GM18870 (cell line): ENCODE measurements around the gene RNF214.

Source experiments
- ATAC-seq: cut with Tn5 transposase; IDR thresholded peaks from one replicate; pipeline ENCODE4 v1.9.1; 2021; ENCODE audit warnings: moderate library complexity; ENCODE audit not compliant: unreplicated experiment

Gene RNF214

DNA sequence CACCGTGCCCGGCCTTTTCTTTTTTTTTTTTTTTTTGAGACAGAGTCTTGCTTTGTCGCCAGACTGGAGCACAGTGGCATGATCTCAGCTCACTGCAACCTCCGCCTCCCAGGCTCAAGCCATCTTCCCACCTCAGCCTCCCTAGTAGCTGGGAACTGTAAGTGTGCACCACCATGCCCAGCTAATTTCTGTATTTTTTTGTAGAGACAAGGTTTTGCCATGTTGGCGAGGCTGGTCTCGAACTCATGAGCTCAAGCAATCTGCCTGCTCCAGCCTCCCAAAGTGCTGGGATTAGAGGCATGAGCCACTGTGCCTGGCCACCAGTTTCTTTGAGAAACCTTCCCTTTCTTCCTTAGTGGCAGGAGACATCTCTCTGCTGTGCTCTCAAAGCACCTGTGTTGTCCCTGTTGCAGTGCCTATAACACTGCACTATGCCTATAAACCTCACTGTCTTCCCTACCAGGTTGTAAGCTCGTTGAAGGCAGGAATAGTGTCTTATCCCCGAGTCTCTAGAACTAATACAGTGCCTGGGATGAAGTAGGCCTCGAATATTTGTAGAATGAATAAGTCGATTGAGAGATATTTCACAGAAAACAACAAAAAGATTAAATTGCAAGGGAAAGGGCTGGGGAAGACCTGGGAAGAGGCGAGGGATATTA lies 19.6 kb upstream of the RNF214 start:
- no peak for ATAC-seq

DNA sequence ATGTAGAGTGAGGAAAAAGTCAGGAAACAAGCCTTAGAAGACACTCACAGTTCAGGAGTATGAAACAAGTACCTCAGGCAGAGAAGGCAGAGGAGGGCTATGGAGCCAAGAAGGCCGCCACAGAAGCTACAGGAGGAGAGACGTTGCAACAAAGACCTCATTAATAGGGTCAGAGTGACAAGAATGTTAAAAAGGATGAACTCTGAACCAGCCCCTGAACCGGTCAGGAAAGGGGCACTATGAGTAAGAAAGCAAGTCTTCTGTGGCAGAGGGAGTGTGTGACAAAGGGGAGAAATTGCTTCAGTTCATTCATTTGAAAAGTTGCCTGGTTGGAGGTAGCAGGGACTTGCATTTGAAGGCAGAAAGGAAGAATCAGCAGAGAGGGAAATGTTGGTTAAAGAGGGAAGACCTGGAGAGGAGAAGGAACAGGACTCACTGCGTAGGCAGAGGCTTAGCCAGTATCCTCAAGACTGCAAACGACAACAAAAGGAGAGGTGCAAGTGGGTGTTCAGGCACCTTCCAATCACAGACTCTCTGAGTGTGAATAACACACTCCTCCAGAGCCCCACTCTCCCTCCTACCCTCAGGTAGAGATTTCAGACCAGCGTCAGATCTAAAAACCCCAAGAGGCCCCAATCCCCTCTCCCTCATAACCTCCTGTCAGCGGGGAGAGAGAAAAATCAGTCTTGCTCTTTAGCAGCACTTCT lies 17.9 kb upstream of the RNF214 start:
- ATAC-seq, result no peak

DNA sequence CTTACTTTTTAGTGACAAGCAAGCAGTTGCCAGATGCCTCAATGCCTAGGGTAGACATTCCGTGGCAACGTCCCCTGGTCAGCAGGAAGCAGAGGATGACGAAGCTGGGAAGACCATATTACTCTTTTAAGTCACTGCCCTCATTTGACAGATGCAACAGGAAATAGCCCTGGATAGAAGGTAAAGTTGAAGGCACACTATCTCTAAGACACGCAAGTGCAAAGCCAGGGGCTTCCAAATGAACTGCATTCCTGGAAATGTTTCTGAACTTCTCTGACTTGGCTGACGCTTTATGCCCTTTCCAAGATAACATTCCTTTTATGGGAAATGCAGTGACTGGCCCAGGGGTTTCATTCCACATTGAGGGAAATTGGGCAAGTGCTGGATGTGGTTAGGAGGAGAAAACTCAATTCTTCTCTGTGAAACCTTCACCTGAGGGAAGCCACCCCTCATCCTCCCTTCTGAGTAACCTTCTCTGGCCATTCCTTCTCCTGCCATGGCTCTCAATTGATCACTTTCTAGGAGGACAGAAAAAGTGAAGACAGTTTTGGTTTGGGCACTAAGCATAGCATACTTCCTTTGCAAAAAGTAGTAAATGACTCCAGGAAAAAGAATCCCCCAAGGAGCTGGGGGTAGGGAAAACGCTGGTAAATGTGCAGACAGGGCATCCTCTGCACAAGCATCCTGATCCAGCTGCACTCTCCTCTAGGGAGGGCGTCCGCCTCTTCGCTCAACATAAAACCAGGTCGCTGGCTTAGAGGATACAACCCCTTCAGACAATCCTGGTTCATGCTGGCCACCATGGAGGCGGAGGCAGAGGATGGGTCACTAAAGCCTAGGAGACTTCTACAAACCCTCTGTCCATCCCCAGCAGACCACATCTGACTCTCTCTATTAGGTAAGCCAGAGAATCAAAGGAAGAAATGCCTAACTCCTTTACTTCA lies 15.1 kb upstream of the RNF214 start:
- ATAC-seq, result no peak

DNA sequence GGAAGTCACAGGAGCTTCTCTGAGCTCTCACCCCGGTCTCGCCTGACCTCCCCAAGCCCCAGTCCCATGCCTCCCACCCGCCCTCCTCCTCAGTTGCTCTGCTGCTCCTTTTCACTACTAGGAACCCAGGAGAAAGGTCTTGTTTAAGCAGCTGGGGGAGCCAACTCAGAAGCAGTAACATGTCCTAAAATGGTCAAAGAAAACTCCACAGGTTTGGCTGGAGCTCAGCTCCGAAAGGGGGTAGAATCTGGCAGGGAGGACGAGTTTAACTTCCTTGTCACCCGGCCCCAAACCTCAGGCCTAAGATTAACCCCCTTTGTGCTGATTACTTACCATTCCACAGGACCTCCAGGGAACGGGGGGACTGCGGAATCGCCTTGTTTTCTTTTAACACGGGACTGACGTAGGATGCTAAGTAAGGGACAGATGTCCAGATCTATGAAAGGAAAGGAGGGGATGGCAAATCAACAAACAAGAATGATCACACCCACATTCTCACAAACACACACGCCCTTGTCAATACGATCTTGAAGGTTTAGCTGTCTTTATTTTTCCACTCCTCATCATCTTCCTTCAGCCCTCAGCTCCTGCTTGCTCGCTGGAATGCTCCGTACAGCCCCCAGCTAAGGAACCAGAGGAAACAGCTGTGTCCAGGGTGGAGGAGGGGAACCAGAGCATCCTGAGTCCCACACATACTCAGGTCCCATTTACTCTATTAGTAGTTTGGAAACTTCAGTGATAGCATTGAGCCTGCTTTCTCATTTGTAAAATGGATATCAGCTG lies 14.1 kb upstream of the RNF214 start:
- no peak for ATAC-seq

DNA sequence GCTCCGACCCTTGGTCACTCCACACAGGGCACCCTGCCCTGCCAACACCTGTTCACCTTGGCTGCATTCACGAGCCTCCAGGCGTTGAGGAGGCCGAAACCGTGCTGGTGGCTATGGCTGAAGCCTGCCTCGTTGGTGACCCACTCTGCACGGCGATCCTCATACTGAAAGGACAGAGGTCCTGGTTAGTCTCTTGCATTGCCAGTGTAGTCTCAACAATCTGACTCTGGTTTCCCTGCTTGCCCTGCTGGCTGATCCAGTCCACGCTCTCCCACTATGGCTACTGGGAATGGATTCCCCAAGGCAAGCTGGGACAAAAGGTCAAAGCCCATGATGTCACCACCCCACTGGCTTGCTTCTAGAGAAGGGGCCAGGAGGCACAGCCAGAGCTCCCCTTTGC lies 13.5 kb upstream of the RNF214 start:
- no peak for ATAC-seq

DNA sequence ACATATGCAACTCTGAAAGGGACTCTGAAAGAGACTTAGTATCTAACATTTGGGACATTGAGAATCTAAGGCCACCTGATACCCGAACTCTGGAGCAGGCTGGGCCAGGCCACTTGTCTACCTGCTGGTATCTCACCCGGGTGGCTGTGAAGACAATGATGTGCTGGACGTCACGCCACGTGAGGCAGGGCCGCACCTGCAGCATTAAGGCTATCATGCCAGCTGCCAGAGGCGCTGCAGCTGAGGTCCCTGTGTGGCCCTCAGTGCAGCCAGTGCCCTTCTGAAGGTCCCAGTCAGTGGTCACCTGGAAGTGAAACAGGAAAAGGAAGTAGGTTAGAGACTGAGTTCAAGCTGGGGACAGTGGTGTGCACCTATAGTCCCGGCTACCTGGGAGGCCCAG lies 13.0 kb upstream of the RNF214 start:
- ATAC-seq, result no peak

DNA sequence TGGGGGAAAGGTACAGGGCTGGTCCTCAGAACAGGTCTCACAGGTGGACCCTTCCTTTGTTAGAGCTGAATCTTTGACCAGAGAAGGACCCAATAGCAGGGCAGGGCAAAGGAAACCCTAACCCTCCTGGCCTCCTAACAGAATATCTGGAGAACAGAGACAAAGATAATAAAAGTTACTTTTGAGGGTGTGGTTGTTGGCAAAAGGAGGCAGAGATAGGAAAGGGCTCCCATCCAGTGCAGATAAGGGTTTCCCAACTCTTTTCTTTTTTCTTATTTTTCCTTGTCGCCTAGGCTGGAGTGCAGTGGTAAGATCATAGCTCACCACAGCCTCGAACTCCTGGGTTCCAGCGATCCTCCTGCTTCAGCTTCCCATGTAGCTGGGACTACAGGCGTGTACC lies 12.5 kb upstream of the RNF214 start:
- no peak for ATAC-seq

DNA sequence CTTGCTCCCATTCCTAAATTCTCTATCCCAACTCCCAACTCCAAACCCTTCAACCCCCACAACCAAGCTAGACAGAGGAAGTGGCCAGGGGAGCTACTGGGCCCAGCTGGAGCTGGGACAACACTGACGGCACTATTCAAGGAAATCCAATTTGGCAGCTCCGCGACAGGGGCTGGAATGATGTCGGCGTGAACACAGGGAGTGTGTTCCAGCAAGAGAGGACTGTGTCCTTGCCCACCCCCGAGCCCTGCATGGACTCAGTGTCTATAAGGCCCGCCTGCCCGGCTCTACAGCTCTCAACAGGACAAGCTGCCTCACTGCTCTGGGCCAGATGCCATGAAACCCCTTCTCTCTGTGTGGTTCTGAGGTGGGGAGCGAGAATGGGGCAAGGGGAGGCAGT lies 11.9 kb upstream of the RNF214 start:
- ATAC-seq, result no peak

DNA sequence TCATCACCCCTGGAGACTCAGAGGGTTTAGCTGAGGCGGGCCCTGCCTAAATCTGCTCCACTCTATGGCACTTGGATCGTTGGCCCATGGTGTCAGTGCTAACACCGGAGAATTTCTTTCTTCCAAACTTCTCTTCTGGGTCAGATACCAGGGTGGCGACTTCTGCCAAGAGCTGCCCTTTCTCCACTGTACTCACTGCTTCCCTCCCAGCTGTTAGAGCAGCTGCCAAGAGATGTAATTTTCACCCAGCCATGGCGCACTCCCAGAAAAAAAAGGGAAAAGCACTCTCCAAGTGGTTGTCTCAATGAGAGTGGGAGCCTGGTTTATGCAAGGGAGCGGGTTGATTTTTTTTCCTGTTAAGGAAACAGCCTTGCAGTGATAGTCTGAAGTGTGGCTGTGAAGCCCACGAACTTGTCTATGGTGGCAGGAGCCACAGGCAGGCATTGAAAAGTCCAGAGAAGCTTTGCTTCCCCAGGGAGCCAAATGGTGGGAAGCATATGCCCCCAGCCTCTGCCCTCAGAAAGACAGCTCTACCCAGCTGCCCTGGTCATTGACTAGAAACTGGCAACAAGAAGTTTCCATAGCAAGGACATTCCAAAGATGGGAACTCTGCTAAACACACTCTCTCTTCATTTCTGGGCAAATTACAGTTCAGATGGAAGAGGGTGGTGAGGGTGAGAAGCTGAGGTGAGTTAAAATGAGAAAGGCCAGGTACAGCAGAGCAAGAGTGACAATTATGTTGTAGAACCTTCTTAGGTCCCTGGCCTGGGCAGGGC lies 11.3 kb upstream of the RNF214 start:
- no peak for ATAC-seq

DNA sequence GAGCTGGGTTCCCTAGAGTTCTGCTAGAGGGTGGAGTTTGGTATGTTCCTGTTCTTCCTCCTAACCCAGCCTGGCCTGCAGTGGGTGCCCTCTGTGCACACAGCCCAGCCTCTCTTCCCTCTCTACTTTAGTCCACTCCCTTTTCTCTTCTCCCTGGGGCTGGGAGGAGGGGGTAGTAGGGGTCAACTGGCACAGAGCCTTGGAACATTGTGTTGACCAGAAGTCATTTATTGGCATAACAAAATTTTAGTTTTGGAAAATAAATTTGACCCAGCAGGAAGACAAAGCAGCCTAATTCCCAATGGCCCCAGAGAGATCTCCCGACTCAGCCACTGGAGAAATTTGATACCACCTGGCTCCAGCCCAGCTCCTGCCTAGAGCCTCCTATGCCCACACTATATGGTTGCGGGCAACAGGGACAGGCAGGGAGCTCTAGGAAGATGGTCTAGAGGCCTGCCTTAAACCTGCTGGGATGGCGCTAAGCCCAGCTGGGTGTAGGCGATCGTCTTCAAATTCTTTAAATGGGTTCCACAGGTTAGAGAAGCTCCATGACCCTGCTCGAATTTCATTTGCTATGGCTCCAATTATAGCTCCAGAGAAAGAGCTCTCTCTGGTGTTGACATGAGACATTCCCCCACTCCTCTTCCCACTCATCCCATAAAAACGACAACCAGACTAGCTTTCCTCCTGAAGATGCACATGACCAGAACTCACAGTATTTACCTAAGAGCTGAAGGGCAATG lies 10.5 kb upstream of the RNF214 start:
- ATAC-seq, result no peak

DNA sequence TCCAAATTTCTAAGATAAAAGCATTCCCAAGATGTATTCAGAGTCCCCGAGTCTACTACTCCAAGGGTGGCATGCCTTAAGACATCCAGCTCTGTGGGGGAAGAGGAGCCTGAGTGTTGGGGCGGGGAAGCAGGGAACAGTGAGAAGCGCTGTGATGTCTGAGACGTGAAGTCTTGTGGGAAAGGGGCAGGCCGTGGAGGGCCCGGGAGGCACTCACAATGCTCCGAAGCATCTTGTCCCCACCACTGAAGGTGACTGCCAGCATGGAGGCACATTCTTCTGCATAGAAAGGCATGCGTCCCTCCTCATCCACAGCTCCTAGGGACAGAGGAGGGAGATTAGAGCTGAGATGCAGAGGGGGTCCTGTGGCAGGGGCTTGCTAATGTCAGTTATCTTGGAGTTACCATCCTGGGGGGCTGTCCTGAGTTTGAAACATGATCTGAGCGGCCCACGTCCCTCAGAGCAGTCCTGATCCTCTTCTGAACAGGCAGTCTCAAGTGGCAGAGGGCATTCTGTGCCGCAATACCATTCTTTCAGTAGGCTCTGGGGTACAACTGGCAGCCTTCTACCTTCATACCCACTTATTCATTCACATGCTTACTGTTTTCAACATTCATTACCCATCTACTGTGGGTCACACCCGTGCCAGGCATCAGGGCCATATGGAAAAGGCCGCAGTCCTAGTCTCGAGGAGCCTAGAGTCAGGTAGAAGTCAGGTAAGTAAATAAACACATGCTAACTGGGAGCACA lies 9.3 kb upstream of the RNF214 start:
- no peak for ATAC-seq

DNA sequence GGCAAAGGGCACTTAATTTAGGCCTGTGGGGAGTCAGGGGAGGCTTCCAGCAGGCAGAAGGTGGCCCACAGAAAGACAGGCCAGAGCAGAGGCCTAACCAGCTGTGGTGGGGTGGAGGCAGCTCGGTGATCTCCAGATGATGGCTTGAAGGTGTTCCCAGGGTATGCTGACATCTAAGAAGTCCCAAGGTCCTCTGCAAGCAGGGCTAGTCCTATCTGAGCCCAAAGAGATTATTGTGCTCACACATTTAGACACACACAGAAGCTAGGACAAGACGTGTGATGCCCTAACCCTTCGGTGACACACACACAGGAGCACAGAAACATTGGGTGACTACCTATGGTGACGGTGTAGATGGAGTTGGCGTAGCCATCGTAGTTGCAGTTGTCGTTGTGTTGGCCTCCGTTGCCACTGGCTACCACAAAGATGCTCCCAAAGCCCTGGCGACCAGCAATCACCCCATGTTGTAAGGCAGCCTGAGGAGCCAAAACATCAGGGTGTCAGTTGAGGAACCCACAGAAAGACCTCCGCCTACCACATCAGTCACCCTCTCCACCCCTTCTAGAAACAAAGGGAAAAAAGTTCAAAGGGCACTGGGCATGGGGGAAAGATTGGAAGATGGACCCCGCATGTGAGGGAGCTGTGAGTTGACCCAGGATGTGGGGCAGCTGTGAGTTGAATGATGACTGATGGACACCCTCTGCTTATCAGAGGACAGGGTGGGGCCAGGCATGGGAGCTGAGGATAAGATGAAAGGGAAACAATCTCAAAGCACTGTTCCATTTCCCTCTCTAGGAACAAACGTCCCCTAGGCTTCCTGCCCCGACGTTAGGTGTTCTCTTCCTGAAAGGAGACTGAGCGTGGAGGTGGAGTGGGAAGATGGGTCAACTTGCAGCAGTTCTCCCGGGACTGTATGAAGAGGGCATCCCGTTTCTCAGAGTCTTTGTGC lies 8.5 kb upstream of the RNF214 start:
- ATAC-seq, result no peak

DNA sequence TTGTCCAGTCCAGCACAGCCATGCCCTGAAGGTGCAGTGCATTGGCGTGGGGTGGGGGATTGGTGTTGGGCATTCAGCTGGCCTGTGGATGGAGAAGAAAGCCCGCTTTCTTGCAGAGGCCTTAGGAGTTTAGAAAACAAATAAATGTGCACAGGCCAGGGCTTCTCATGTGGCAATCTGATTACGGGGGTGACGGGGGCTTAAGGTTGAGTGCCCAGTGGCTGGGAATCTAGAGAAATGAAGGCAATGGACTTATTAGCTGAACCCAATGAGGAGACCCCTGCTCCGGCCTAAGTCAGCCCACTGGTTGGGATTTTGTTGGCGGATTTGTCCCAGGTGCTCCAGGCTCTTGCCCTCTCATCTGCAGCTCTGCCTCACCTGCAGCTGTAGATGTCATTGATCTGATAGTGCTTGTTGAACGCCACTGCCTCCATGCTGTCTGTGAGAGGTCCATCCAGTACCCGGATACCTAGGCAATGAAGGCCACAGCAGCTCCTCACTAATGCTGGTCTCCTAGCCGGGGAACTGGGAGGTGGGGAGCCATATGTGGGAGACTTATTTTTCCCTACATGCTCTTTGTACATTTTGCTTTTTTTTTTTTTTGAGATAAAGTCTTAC lies 6.8 kb upstream of the RNF214 start:
- no peak for ATAC-seq

DNA sequence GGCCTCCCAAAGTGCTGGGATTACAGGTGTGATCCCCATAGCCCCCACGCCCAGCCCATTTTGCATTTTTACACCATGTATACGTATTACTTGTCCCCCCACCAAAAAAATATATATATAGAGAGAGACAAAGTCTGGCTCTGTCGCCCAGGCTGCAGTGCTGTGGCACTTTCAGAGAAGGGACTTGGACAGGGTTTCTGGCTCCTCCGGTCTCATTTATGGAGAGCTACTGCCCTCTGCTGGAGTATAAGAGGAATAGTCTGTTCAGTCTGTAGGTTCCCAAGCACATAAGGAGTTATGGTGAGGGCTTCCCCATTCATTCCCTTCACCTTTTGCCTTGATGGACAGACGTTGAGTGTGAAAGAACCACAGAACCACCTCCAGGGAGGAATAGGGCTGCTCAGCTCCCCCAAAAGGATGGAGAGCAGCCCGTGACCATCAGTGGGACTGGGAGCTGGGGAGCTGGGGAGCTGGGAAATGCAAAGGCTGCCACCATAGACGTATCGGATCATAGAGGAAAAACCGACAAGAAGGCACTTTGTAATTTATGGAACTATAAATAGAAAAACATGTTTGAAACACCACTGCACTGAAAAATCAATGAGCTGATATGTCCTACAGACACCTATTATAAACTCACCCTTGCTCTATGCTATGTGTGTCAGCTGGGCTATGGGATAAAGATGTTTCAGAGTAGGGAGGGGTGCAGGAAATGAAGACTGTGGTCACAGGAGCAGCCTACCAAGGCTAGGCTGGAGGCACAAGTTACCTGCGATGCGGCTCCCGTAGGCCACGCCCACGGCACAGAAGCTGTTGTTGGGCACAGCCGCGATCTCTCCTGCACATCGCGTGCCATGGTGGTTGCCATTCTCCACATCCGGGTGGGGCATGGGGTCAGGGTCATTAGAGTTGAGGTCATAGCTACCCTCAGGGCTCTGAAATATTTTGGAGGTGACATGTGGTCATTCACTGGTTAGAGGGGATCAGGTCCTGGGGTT lies 5.8 kb upstream of the RNF214 start:
- peak; percentile 50 for ATAC-seq

DNA sequence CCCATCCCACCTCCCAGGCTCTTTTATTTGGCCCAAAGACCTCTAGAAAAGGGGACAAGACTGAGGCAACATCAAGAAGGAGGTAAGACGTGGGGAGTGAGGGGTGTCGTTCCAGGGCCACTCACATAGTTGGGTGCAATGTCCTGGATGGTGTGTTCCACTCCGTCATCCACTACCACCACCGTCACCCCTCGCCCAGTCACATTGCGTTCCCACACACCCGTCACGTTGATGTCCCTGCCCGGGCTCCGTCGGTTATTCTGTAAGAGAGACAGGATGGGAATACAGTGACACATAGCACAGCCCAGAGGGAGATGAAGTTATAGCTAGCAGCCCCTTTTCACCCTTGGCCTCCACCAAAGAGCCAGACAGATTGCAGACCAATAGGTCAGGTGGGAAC lies 4.4 kb upstream of the RNF214 start:
- no peak for ATAC-seq

DNA sequence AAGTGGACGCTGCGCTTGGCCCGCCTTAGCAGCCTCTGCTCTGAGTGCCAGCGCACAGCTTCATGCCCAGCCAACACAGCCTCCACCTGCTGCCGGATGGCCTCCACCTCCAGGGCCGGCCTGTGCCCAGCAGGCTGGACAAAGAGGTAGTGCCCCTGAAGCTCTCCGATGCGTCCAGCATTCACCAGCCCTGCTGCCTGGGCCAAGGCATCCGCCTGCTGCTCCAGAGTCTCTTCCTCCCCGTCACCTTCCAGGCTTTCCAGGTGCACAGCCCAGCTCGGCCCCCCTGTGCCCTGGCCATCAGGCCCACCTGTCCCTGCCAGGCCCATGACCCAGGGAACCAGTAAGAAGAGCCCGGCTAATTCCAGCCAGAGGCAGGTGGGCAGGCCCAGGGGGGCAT lies 3.1 kb upstream of the RNF214 start:
- ATAC-seq, result no peak
